ENCODE results near the gene CRYBG1. TPM values are rescaled to one million over a fixed set of nuclear protein-coding genes. Genes with fewer than 3 reads are reported as not detected.
A peak's percentile ranks its signal among the peaks of the same experiment; 100 is the strongest.

CRYBG1 gene
- total RNA-seq, 1 donor from 2014 or later = 5.8 TPM

GRCh38 chr6:106369739-106370138 is 9.2 kb downstream of the CRYBG1 start:
- Mint-ChIP-seq H3K27ac (no peak overlapping the region), H3K9me3 (no peaks in the 10 kb centered on the region), H3K36me3 (no peaks in the 10 kb centered on the region), H3K27me3 (no peaks in the 10 kb centered on the region), H3K4me1 (ENCODE audit: unreplicated experiment) (no peaks in the 10 kb centered on the region), H3K4me3 (no peak overlapping the region)
- no peak for TF ChIP-seq CTCF (conservative IDR thresholded peaks at IDR 0.05)
- DNase-seq (ENCODE audit: extremely low spot score, unreplicated experiment) = no peak

GRCh38 chr6:106370639-106371038 is 10.1 kb downstream of the CRYBG1 start:
- Mint-ChIP-seq H3K27me3 (no peaks in the 10 kb centered on the region), H3K9me3 (no peaks in the 10 kb centered on the region), H3K4me1 (ENCODE audit: unreplicated experiment) (no peaks in the 10 kb centered on the region), H3K36me3 (no peaks in the 10 kb centered on the region), H3K4me3 (no peak overlapping the region), H3K27ac (no peak overlapping the region)
- TF ChIP-seq CTCF (conservative IDR thresholded peaks at IDR 0.05) = no peak
- no peak for DNase-seq (ENCODE audit: extremely low spot score, unreplicated experiment)

GRCh38 chr6:106372838-106373501 is 12.5 kb downstream of the CRYBG1 start:
- no peaks in the 10 kb centered on the region for H3K9me3 Mint-ChIP-seq

DNA sequence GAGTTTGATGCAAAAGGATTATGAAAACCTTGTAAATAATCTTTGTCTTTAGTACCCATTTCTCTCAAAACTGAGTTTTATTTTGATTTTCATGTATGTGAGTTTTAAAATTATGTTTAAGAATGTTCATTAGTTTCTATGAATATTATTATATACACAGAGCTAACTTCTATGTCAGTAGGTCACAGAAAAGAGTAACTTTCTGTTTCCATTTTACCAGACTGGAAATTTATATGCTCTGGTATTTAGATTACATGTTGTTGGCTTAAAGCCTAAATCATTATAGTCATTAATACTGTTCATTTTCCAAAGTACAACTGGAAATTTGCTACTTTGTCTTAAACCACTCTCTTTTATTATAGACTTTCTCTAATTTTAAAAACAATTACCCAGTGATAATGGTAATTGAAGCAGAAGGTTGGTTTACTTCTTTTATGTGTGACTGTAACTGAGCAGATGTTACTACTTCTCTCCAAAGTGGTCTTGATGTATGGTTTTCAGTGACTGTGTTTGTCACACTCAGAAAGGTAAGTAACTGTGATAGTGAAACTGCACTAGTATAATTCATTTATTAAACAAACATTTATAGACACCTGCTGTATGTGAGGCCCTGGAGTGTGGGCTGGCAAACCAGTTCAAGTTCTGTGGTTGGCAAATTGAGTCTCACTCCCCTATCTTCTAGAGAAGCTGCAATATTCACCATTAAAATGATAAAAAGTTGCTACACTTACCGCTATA is 13.2 kb downstream of the CRYBG1 start:
- no peak for TF ChIP-seq CTCF (conservative IDR thresholded peaks at IDR 0.05)
- Mint-ChIP-seq H3K36me3 (no peaks in the 10 kb centered on the region), H3K4me3 (no peak overlapping the region), H3K27ac (peak overlapping the region; percentile 21), H3K9me3 (no peaks in the 10 kb centered on the region), H3K27me3 (peaks cover 7% of the 10 kb centered on the region), H3K4me1 (ENCODE audit: unreplicated experiment) (no peaks in the 10 kb centered on the region)
- no peak for DNase-seq (ENCODE audit: extremely low spot score, unreplicated experiment)

More at GRCh38 chr6:106372838-106373501, 12.5 kb downstream of the CRYBG1 start:
- DNase-seq (ENCODE audit: extremely low spot score, unreplicated experiment) = no peak
- no peak for TF ChIP-seq CTCF (conservative IDR thresholded peaks at IDR 0.05)
- no peaks in the 10 kb centered on the region for H3K4me1 Mint-ChIP-seq (ENCODE audit: unreplicated experiment)
- peak overlapping the region; percentile 21 for H3K27ac Mint-ChIP-seq
- no peak overlapping the region for H3K4me3 Mint-ChIP-seq
- no peaks in the 10 kb centered on the region for H3K36me3 Mint-ChIP-seq
- H3K27me3 Mint-ChIP-seq = peaks cover 7% of the 10 kb centered on the region

GRCh38 chr6:106377061-106377540 is 16.6 kb downstream of the CRYBG1 start:
- Mint-ChIP-seq H3K9me3 (no peaks in the 10 kb centered on the region), H3K4me3 (no peak overlapping the region), H3K36me3 (no peaks in the 10 kb centered on the region), H3K4me1 (ENCODE audit: unreplicated experiment) (no peaks in the 10 kb centered on the region), H3K27ac (no peak overlapping the region), H3K27me3 (peaks cover 15% of the 10 kb centered on the region)
- no peak for DNase-seq (ENCODE audit: extremely low spot score, unreplicated experiment)
- no peak for TF ChIP-seq CTCF (conservative IDR thresholded peaks at IDR 0.05)

All from type B pancreatic cell (in vitro differentiated cells).